NCI-H187 (cell line): Measurements from ENCODE around the gene TRAT1.
A peak's percentile ranks its signal among the peaks of the same experiment; 100 is the strongest.

Experiments used
- DNase-seq, 2 experiments: peaks; one replicate each; lab custom pipeline; 2025; lab: John Stamatoyannopoulos, UW

Gene TRAT1

DNA sequence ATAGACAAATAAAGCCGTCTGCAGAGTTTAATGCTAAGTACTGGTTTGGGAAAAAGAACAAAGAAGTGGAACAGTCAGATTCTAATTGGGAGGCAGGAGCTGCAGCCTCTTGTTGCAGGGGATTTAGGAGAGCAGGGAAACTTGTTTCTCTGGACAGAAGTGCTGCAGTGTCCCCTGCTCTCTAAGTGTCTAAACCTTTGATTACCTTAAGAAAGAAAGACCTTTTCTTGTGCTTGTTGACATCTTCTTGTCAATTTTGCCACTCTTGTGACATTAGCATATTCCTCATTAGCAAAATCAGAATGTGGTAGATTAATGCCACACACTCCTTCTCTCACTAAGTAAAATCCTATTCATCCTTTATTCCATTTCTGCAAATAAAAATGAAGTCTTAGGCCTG, 38.8 kb downstream of the TRAT1 start:
- no peak for DNase-seq

DNA sequence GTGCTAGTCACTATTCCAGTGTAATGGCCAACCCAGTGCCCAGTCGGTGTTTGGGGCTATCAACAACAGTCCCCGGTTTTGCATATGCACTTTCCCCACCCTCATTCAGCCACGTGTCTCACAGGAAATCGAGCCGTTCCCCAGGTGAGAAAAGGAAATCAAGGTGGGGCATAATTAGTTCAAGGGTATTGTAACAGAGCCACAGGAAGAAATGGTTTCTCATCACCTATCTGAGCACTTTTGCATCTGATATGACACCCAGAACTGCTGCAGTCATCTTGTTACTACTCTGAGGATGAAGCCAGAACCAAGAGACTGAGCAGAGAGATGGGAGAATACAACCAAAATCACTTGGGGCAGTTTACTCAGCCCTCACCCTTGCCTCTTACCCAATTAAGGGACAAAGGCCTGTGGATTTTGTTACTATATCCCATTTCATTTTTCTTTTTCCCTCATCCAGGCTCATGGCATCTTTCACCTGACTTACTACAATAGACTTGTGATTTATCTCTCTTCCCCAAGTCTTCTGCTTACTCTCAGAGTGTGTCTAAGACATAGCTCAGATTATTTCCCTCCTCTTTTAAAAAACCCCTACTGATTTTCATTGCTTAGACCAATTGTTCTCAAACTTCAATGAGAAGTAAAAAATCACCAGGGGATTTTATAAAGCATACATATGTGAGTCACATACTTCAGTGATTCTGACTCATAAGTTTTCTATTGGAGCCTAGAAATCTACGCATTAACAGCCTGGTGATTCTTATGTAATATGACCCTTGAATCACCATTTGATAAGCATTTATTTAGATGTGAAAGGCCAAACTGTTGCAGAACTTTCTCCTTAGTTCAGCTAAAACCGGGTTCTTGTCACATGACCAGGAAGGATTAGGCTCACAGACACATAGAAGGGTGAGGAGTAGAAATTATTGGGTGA, 40.5 kb downstream of the TRAT1 start:
- no peak for DNase-seq

DNA sequence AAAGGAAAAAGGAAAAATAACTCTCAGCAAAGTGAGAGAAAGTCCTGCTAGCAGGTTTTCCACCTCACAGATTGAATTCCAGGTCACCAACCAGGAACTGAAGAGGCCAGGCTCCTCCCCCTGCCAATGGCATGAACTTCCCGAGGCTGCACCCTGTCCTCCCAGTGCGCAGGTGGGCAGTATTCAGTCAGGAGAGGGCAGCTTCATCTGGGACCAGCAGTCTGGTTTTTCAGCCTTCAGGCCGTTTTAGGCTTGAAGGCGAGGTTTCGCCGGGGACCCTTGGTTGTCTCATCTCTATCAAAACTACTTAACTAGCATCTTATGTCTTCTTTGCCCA, 41.2 kb downstream of the TRAT1 start:
- DNase-seq, result no peak

DNA sequence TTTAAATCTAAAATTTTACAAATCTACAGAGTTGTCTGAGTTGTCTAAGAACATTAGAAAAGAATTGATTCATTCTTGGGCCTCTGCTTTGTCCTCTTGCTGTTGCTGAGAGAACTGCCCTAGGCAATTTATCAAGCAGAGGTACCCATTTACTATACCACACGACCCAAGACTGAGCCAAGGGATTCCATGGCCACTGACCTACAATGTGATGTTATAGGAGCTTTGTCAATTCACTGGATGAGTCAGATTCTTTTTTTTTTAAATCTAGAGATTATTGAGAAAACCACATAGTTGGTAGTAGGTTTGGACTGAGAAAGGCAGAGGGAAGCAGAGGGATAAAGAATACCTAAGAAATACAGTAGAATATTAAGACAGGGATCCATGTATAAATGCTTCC, 55.3 kb downstream of the TRAT1 start:
- no peak for DNase-seq

DNA sequence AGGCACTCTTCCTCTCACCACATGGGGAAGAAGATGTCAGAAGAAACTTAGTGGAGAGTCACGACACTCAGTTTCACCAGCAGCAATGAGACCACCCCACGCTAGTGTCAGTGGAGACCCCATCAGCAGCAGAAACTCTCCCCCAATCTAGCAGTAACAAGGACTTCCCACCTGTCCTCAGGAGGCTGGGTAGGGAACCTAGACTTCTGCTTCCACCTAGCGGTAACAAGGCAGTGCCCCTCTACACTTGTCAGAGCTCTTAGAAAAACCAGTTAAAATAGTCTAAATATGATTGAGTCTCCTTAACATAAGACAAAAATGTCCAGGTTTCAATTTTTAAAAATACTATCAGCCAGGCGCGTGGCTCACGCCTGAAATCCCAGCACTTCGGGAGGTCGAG, 57.3 kb downstream of the TRAT1 start:
- no peak for DNase-seq

DNA sequence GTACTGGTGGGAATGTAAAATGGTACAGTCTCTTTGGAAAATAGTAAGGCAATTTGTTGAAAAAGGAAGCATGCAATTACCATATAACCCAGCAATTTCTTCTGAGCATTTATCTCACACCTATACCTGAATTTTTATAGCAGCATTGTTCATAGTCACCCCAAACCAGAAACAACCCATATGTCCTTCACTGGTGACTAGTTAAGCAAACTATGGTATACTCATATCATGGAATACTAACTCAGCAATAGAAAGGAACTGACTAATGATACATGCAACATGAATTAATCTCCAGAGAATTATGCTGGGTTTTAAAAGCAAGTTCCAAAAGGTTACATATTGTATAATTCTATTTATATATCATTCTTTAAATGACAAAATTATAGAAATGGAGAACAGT, 60.2 kb downstream of the TRAT1 start:
- DNase-seq, result no peak

DNA sequence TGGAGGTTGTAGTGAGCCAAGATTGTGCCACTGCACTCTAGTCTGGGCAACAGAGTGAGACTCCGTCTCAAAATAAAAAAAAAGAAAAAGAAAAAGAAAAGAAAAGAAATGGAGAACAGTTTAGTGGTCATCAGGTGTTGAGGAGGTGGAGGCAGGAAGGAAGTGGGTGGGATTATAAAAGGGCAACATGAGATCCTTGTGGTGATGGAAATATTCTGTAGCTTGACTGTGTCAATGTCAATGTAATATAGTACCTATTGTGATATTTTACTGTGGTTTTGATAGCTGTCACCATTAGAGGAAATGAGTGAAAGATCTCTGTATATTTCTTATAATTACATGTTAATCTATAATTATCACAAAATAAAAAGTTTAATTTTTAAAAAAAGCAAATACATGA, 60.8 kb downstream of the TRAT1 start:
- no peak for DNase-seq

DNA sequence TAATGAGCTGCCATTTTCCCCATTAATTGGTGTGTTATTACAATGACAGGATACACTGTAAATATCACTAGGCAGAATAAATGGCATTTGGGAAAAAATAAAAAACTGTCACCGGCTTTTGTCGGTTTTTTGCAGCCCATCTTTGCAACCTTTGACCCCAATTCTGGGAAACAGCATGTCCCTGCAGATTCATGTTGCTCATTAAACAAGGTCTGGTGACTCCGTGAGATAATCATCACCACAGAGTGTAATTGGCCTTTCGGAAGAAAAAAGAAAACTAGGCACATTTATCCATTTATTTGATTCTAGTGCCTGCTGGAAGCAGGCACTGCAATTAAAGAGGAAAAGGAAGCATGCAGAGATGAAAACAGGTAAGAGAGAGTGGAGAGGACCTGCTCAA, 64.5 kb downstream of the TRAT1 start:
- no peak for DNase-seq

DNA sequence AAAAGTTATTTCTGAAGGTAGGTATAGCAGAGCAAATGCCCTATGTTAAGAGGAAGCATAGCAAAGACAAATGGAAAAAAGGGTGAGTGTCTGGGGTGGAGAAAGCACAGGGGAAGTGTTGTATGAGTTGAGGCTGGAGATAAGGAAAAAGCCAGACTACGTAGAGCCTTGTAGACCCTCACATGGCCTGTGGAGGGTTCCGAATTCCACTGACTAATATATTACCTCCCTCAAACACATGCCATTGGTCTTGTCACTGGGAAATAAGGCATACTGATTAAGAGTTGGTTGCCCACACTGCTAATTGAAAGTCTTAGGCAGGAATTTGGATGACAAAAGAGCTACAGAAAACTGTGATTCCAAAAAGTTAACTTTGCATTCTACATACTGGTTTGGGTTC, 65.2 kb downstream of the TRAT1 start:
- no peak for DNase-seq

DNA sequence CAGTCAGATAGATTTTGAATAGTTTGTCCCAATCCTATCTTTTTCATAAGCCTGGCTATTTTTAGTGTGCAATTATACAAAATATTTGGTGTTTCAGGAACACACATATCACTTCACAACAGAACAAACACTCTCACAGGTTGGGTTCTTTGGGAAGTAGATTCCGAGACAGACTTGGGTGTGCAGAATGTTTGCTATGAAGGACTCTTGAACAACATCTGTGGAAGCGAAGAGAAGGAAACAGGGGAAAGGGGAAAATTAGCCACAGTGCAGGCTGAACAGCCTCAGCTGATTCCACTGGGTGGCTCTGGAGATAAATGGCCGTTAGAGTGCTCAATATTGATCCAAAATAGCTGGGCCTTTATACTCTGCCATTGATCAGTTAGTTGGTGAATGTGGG, 69.2 kb downstream of the TRAT1 start:
- no peak for DNase-seq

DNA sequence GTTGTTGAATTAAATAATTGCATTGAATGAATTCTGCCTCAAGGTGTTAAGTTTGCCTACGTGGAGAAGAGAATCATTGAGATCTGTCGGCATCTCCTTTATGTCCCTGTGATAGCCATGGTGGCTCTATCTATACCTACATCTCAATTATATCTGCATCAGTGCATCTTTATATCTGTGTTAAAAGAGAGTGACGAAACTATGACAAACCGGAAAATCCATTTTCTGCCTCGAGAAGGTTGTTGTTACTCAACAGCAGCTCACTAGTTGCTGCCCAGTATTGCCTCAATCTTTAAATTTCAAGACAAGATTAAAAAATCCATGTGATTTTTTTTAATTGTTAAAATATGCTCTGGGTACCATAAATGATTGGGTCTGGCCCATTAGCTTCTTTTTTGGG, 72.4 kb downstream of the TRAT1 start:
- no peak for DNase-seq

DNA sequence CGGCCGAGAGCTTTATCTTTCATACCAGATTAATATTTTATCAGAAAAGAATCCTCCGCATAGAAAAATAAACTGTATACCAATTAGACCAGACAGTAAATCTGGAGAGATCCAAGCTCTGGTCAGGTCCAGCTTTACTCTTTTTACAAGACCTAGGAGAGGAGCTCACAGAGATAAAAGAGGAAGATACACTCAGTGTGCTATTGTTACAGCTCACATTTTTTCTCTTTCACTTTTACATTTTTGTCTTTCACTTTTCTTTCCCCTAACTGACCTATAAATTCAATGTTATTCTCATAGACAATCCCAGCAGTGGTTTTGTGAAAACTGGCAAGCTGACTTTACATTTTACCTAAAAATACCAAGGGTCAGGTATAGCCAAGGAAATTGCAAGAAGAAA, 75.3 kb downstream of the TRAT1 start:
- DNase-seq, result no peak

DNA sequence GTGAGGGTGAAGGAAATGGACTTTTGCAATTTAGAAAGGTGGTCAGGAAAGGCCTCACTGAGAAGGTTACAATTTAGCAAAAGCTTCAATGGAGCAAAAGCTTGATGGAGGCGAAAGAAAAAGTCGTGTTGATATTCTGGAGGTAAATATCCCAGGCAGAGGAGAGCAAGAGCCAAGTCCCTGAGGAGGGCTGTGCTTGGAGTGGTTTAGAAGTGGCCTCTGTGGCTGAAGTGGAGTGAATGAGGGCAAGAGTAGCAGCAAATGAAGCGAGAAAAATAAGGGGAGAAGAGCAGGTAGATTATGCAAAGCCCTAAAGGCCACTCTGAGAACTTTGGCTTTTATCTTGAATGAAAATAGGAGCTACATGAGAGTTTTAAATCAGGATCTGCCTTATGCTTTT, 76.9 kb downstream of the TRAT1 start:
- peak; percentile 10 to 69 for DNase-seq
